ENCODE results near the gene ZNF274. TPM values are rescaled to one million over a fixed set of nuclear protein-coding genes. Genes with fewer than 3 reads are reported as not detected.
A peak's percentile ranks its signal among the peaks of the same experiment; 100 is the strongest.

The ZNF274 gene
- polyA plus RNA-seq, 1 of the 3 experiments (the other 2 are of a cell fraction), result 3.1 TPM

DNA sequence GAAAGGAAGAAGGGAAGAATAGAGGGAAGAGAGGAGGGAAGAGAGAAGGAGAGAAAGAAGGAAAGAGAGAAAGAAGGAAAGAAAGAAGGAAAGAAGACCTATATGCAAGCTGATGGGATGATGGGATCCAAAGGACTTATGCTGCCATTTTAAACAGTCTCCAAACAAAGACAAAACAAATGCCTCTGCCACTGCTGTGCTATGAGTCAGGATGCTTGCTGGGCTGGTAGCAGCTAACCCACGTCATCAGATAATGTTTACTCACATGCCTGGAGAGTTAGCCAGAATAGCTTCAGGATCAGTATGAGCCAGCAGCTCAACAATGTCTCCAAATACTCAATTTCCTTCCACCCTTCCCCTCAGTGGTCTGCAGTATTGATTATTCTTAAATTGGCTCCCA lies 12.0 kb upstream of the ZNF274 start:
- WGBS (ENCODE audit: low lambda C conversion rate), result 0% methylated on average over 1 of the region's 1 CpG
- POLR2A ChIA-PET, result no interaction called here
- no peak overlapping the region for H3K4me3 ChIP-seq (ENCODE audit: low read depth in 2 of 2, low read length in 1 of 2)

More for the DNA sequence above, 12.0 kb upstream of the ZNF274 start:
- no peaks in the 10 kb centered on the region for H4K20me1 ChIP-seq (ENCODE audit: insufficient read depth)
- no peaks in the 10 kb centered on the region for H3K27me3 ChIP-seq (ENCODE audit: insufficient read depth)
- no peaks in the 10 kb centered on the region; the same call in 1 of the 2 replicates for H3K9me3 ChIP-seq
- TF ChIP-seq SMC3 (IDR thresholded peaks at IDR 0.05; ENCODE audit: low read depth, low read length) (no peak), GABPA (IDR thresholded peaks at IDR 0.05; ENCODE audit: low read depth) (no peak), GATA2 (CRISPR knock-in tag; IDR thresholded peaks at IDR 0.05) (no peak), TCF12 (IDR thresholded peaks at IDR 0.05) (no peak), POLR2AphosphoS5 (IDR thresholded peaks at IDR 0.05; ENCODE audit: low read depth, low read length) (no peak), ELF1 (IDR thresholded peaks at IDR 0.05) (no peak), MEF2A (IDR thresholded peaks at IDR 0.05; ENCODE audit: borderline replicate concordance, low read depth) (no peak), RFX5 (IDR thresholded peaks at IDR 0.05; ENCODE audit: low read length) (no peak), RAD21 (IDR thresholded peaks at IDR 0.05; ENCODE audit: low read length) (no peak), EZH2phosphoT487 (IDR thresholded peaks at IDR 0.05; ENCODE audit: borderline replicate concordance, low read depth) (no peak)
- TF ChIP-seq, protein P1, sequence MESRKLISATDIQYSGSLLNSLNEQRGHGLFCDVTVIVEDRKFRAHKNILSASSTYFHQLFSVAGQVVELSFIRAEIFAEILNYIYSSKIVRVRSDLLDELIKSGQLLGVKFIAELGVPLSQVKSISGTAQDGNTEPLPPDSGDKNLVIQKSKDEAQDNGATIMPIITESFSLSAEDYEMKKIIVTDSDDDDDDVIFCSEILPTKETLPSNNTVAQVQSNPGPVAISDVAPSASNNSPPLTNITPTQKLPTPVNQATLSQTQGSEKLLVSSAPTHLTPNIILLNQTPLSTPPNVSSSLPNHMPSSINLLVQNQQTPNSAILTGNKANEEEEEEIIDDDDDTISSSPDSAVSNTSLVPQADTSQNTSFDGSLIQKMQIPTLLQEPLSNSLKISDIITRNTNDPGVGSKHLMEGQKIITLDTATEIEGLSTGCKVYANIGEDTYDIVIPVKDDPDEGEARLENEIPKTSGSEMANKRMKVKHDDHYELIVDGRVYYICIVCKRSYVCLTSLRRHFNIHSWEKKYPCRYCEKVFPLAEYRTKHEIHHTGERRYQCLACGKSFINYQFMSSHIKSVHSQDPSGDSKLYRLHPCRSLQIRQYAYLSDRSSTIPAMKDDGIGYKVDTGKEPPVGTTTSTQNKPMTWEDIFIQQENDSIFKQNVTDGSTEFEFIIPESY (IDR thresholded peaks at IDR 0.05; ENCODE audit: borderline replicate concordance, low read depth), result no peak
- TF ChIP-seq, protein P2, sequence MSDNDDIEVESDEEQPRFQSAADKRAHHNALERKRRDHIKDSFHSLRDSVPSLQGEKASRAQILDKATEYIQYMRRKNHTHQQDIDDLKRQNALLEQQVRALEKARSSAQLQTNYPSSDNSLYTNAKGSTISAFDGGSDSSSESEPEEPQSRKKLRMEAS (IDR thresholded peaks at IDR 0.05; ENCODE audit: low read depth), result no peak
- TF ChIP-seq, protein P3, sequence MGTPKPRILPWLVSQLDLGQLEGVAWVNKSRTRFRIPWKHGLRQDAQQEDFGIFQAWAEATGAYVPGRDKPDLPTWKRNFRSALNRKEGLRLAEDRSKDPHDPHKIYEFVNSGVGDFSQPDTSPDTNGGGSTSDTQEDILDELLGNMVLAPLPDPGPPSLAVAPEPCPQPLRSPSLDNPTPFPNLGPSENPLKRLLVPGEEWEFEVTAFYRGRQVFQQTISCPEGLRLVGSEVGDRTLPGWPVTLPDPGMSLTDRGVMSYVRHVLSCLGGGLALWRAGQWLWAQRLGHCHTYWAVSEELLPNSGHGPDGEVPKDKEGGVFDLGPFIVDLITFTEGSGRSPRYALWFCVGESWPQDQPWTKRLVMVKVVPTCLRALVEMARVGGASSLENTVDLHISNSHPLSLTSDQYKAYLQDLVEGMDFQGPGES (IDR thresholded peaks at IDR 0.05; ENCODE audit: low read depth, low read length), result no peak
- TF ChIP-seq, protein P4, sequence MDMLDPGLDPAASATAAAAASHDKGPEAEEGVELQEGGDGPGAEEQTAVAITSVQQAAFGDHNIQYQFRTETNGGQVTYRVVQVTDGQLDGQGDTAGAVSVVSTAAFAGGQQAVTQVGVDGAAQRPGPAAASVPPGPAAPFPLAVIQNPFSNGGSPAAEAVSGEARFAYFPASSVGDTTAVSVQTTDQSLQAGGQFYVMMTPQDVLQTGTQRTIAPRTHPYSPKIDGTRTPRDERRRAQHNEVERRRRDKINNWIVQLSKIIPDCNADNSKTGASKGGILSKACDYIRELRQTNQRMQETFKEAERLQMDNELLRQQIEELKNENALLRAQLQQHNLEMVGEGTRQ (IDR thresholded peaks at IDR 0.05; ENCODE audit: borderline replicate concordance, low read depth, low read length), result no peak
- TF ChIP-seq, protein P5, sequence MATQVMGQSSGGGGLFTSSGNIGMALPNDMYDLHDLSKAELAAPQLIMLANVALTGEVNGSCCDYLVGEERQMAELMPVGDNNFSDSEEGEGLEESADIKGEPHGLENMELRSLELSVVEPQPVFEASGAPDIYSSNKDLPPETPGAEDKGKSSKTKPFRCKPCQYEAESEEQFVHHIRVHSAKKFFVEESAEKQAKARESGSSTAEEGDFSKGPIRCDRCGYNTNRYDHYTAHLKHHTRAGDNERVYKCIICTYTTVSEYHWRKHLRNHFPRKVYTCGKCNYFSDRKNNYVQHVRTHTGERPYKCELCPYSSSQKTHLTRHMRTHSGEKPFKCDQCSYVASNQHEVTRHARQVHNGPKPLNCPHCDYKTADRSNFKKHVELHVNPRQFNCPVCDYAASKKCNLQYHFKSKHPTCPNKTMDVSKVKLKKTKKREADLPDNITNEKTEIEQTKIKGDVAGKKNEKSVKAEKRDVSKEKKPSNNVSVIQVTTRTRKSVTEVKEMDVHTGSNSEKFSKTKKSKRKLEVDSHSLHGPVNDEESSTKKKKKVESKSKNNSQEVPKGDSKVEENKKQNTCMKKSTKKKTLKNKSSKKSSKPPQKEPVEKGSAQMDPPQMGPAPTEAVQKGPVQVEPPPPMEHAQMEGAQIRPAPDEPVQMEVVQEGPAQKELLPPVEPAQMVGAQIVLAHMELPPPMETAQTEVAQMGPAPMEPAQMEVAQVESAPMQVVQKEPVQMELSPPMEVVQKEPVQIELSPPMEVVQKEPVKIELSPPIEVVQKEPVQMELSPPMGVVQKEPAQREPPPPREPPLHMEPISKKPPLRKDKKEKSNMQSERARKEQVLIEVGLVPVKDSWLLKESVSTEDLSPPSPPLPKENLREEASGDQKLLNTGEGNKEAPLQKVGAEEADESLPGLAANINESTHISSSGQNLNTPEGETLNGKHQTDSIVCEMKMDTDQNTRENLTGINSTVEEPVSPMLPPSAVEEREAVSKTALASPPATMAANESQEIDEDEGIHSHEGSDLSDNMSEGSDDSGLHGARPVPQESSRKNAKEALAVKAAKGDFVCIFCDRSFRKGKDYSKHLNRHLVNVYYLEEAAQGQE (IDR thresholded peaks at IDR 0.05; ENCODE audit: low read depth, low read length), result no peak
- no peaks in the 10 kb centered on the region for H3F3A ChIP-seq (replicated peaks; ENCODE audit: insufficient read depth)
- H3K9ac ChIP-seq, result no peak overlapping the region
- CTCF ChIA-PET, result no interaction called here
- no peaks in the 10 kb centered on the region for H3K4me1 ChIP-seq (ENCODE audit: control insufficient read depth in 1 of 2, insufficient read depth in 2 of 2, low read depth in 1 of 2, low read length in 1 of 2)
- no peaks in the 10 kb centered on the region for H3K9me2 ChIP-seq
- no peaks in the 10 kb centered on the region for H3K79me2 ChIP-seq (ENCODE audit: insufficient read depth)
- H3K27ac ChIP-seq (ENCODE audit: low read depth in 2 of 2, low read length in 1 of 2), result no peak overlapping the region
- no peak overlapping the region for H3K4me2 ChIP-seq
- H2AFZ ChIP-seq (ENCODE audit: low read depth), result 0 out of 2 replicates have a peak overlapping the region, but pooled peaks have one; percentile 29
- no peaks in the 10 kb centered on the region for H3K36me3 ChIP-seq (replicated peaks in 1 of 2; ENCODE audit: control insufficient read depth in 1 of 2, insufficient read depth in 2 of 2, low read length in 1 of 2)
- DNase-seq, result no peak
